Thyroid gland (tissue), 4 donors: ENCODE results near the gene KNCN. TPM values are rescaled to one million over a fixed set of nuclear protein-coding genes. Genes with fewer than 3 reads are reported as not detected.

Source experiments
- DNase-seq, 2 donors: peaks; one replicate each; pipeline ENCODE4 v3.0.0-alpha.2; 2019
- H3K27ac ChIP-seq, 3 donors: fragments of 200-600 bp; sonication (generic); 1 replicate in 2 of 3; 2 replicates in 1 of 3; pipeline ENCODE4 v1.5.1; 2016 to 2019; ENCODE audit warnings: mild to moderate bottlenecking in 1 of 3, moderate library complexity in 1 of 3
- H3K27me3 ChIP-seq: fragments of 200-600 bp; sonication (generic); one replicate; pipeline ENCODE4 v1.5.1; 2019
- H3K36me3 ChIP-seq, 2 donors: fragments of 200-600 bp; sonication (generic); one replicate each; pipeline ENCODE4 v1.5.1; 2016 to 2019
- H3K4me1 ChIP-seq, 2 donors: fragments of 200-600 bp; sonication (generic); one replicate each; pipeline ENCODE4 v1.5.1; 2017 to 2019
- H3K4me3 ChIP-seq, 3 donors: fragments of 200-600 bp; sonication (generic); replicated peaks in 1 of 3; 1 replicate in 2 of 3; 2 replicates in 1 of 3; pipeline ENCODE4 v1.5.1; 2016; ENCODE audit warnings: mild to moderate bottlenecking in 1 of 3
- H3K9me3 ChIP-seq: fragments of 200-600 bp; sonication (generic); one replicate; pipeline ENCODE4 v1.5.1; 2017
- CTCF ChIP-seq, 6 experiments: fragments of 200-600 bp in 3 of 6; fragments of 450-650 bp in 3 of 6; sonication (generic) in 3 of 6; IDR thresholded peaks; one replicate each; pipeline ENCODE4 v1.5.1; 2016 to 2019; ENCODE audit warnings: antibody characterized with exemption in 6 of 6, mild to moderate bottlenecking in 2 of 6, inconsistent platforms in 1 of 6, moderate library complexity in 1 of 6
- POLR2A ChIP-seq, 2 donors: fragments of 450-650 bp; IDR thresholded peaks; one replicate each; pipeline ENCODE4 v1.6.1; 2017; ENCODE audit warnings: antibody characterized with exemption in 2 of 2, mild to moderate bottlenecking in 2 of 2, moderate library complexity in 1 of 2
- WGBS, 2 donors: methylation state at CpG; one replicate each; pipeline ENCODE4 v1.1.5; 2017; 5-methylcytosine and 5-hydroxymethylcytosine counted together
- intact Hi-C: fragments of 100-400 bp; cut with DNase I; formaldehyde crosslinking; loops from one replicate; pipeline ENCODE4 v1.15.1; 2023
- total RNA-seq, 4 donors: library from RNA; depleted of rRNA; stranded (reverse); fragments of >200 nt; gene quantifications; one replicate each; pipeline ENCODE4 v1.2.3, GENCODE V29; 2016

The KNCN gene
- total RNA-seq, 4 donors from 2014 or later: not detected

- Histone ChIP-seq H3K27ac (no peak overlapping the region), H3K4me3 (no peak overlapping the region), H3K4me1 (peaks cover 25 to 31% of the 10 kb centered on the region in 2 donors), H3K36me3 (no peaks in the 10 kb centered on the region), H3K27me3 (no peaks in the 10 kb centered on the region), H3K9me3 (no peaks in the 10 kb centered on the region)
- DNase-seq: no peak
- intact Hi-C loops: no loop called here
- no peak for TF ChIP-seq POLR2A (IDR thresholded peaks at IDR 0.05)
- TF ChIP-seq CTCF (IDR thresholded peaks at IDR 0.05): no peak
- 75 to 78% methylated on average over 13 of the region's 13 CpGs for WGBS, 2 donors
Observed at GRCh38 chr1:46525253-46525983, 26.0 kb downstream of the KNCN start.

GRCh38 chr1:46524843-46525242 is 26.6 kb downstream of the KNCN start:
- Histone ChIP-seq H3K9me3 (no peaks in the 10 kb centered on the region), H3K27ac (no peak overlapping the region), H3K4me3 (no peak overlapping the region), H3K36me3 (no peaks in the 10 kb centered on the region), H3K4me1 (peaks cover 31 to 37% of the 10 kb centered on the region in 2 donors), H3K27me3 (no peaks in the 10 kb centered on the region)
- no peak for DNase-seq
- intact Hi-C loops: no loop called here
- 82 to 86% methylated on average over 5 of the region's 5 CpGs for WGBS, 2 donors
- TF ChIP-seq CTCF (IDR thresholded peaks at IDR 0.05): no peak
- no peak for TF ChIP-seq POLR2A (IDR thresholded peaks at IDR 0.05)

- WGBS, 2 donors: 83 to 87% methylated on average over 11 of the region's 11 CpGs
- H3K27ac ChIP-seq: no peak overlapping the region
- H3K4me1 ChIP-seq: peaks cover 34 to 44% of the 10 kb centered on the region in 2 donors
- no peak for DNase-seq
- no peaks in the 10 kb centered on the region for H3K9me3 ChIP-seq
- TF ChIP-seq CTCF (IDR thresholded peaks at IDR 0.05) (no peak), POLR2A (IDR thresholded peaks at IDR 0.05) (no peak)
- no peaks in the 10 kb centered on the region for H3K36me3 ChIP-seq
- intact Hi-C loops: no loop called here
- no peaks in the 10 kb centered on the region for H3K27me3 ChIP-seq
- H3K4me3 ChIP-seq: no peak overlapping the region
Observed at GRCh38 chr1:46523496-46524353, 27.7 kb downstream of the KNCN start.

DNA sequence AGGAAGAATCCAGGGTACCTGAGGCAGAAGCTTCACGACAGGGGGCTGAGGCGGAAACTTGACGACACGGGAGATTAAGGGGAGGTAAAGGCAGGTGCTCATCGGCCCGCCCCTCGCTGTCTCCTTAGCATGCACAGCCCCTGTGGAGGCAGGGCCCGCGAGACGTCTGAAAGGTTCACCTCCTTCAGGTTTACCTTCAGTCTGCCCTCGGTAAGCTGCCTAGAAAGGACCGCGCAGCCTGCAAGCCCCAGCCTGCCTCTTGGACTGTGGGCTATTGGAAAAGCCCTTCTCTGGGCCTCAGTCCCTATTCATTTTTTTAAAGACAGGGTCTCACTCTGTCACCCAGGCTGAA is 28.5 kb downstream of the KNCN start:
- no peaks in the 10 kb centered on the region for H3K9me3 ChIP-seq
- H3K27ac ChIP-seq: peak overlapping the region in 2 of 3 donors; percentile 73
- 66 to 67% methylated on average over 11 to 13 of the region's 13 CpGs for WGBS, 2 donors
- H3K27me3 ChIP-seq: no peaks in the 10 kb centered on the region
- no peak overlapping the region for H3K4me3 ChIP-seq
- intact Hi-C loops: no loop called here
- DNase-seq: peak in 1 of 2 donors; percentile 26
- H3K36me3 ChIP-seq: no peaks in the 10 kb centered on the region
- peaks cover 34 to 46% of the 10 kb centered on the region in 2 donors for H3K4me1 ChIP-seq
- no peak for TF ChIP-seq POLR2A (IDR thresholded peaks at IDR 0.05)

DNA sequence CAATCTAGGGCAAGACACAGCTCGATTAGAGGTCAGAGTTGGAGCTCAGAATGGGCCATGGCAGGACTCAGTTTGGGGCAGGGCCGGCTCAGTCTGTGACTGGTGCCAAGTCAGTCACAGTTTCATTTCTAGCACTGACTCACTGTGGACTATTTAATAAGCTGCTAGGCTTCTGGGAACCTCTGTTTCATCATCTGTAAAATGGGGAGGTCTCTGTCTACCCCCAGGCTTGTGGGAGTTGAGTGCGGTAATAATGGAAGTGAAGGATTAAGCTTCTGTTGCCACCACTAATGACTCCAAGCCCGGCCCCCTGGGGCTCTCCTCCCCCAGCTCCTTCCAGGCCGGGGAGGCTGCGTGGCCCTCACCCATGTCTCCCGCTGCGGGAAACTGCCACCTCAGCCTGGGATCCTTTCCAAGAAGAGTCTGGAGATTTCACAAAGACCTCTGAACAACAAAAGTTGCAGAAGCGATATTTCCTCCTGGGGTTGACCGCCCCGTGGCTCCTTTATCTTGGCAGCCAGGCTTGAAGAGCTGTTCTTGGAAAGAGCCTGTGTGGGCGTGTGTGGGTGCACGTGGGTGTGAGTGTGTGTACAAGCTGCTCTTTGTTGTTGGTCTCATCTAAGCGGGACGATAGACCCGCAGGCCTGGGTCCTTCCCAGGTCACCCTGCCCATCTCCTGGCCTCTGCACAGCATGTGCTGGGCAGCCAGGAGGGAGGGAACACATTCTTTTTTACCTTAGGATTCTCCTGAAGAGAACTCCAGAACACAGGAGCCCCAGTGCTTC is 29.1 kb downstream of the KNCN start:
- no peak overlapping the region for H3K4me3 ChIP-seq
- H3K4me1 ChIP-seq: peaks cover 34 to 52% of the 10 kb centered on the region in 2 donors
- H3K27ac ChIP-seq: peak overlapping the region; percentile 10 to 73 (median 73)
- H3K9me3 ChIP-seq: no peaks in the 10 kb centered on the region
- no peaks in the 10 kb centered on the region for H3K36me3 ChIP-seq
- DNase-seq: peak; percentile 80 to 81
- no peak for TF ChIP-seq CTCF (IDR thresholded peaks at IDR 0.05)
- 6 to 9% methylated on average over 15 to 16 of the region's 16 CpGs for WGBS, 2 donors
- no peaks in the 10 kb centered on the region for H3K27me3 ChIP-seq
- intact Hi-C loops: no loop called here
